GM21528 (cell line): Measurements from ENCODE around the gene SHQ1.

Source experiments
- ATAC-seq: cut with Tn5 transposase; IDR thresholded peaks from one replicate; pipeline ENCODE4 v1.9.1; 2021; ENCODE audit warnings: mild to moderate bottlenecking, moderate library complexity; ENCODE audit not compliant: unreplicated experiment, low FRiP score

The SHQ1 gene

GRCh38 chr3:72855001-72855400 is 6.8 kb upstream of the SHQ1 start:
- ATAC-seq = no peak

GRCh38 chr3:72848703-72849081 is 447 bp upstream of the SHQ1 start:
- peak; percentile 53 for ATAC-seq

GRCh38 chr3:72847282-72847681 is 963 bp downstream of the SHQ1 start:
- ATAC-seq = no peak

- no peak for ATAC-seq
Measured at GRCh38 chr3:72846166-72846565, 2.1 kb downstream of the SHQ1 start.

- ATAC-seq = no peak
Measured at GRCh38 chr3:72844436-72844993, 3.7 kb downstream of the SHQ1 start.

GRCh38 chr3:72839057-72839456 is 9.2 kb downstream of the SHQ1 start:
- no peak for ATAC-seq

- ATAC-seq = no peak
Measured at GRCh38 chr3:72836923-72837322, 11.3 kb downstream of the SHQ1 start.

GRCh38 chr3:72836416-72836815 is 11.8 kb downstream of the SHQ1 start:
- no peak for ATAC-seq

GRCh38 chr3:72830452-72831223 is 17.6 kb downstream of the SHQ1 start:
- no peak for ATAC-seq

- no peak for ATAC-seq
Measured at GRCh38 chr3:72829701-72830100, 18.5 kb downstream of the SHQ1 start.

- ATAC-seq = no peak
Measured at GRCh38 chr3:72821161-72821781, 27.0 kb downstream of the SHQ1 start.

GRCh38 chr3:72820415-72820814 is 27.8 kb downstream of the SHQ1 start:
- no peak for ATAC-seq

- ATAC-seq = no peak
Measured at GRCh38 chr3:72818905-72819304, 29.3 kb downstream of the SHQ1 start.

GRCh38 chr3:72818092-72818773 is 30.0 kb downstream of the SHQ1 start:
- ATAC-seq = no peak

GRCh38 chr3:72816862-72817355 is 31.3 kb downstream of the SHQ1 start:
- ATAC-seq = peak; percentile 60

- no peak for ATAC-seq
Measured at GRCh38 chr3:72814308-72814707, 33.9 kb downstream of the SHQ1 start.

- ATAC-seq = no peak
Measured at GRCh38 chr3:72812201-72812600, 36.0 kb downstream of the SHQ1 start.

GRCh38 chr3:72811571-72811970 is 36.7 kb downstream of the SHQ1 start:
- ATAC-seq = no peak

GRCh38 chr3:72810659-72811434 is 37.4 kb downstream of the SHQ1 start:
- no peak for ATAC-seq

- ATAC-seq = no peak
Measured at GRCh38 chr3:72810063-72810462, 38.2 kb downstream of the SHQ1 start.
